BJ (cell line): ENCODE measurements around the gene MRPS12. TPM values are rescaled to one million over a fixed set of nuclear protein-coding genes. Genes with fewer than 3 reads are reported as not detected.

Experiments
- CTCF ChIA-PET: fragments of 350-600 bp; formaldehyde crosslinking; extraction: SDS; loops from one replicate; lab custom pipeline; 2021; ENCODE audit warnings: antibody characterized with exemption, inconsistent platforms; lab: Yijun Ruan, JAX
- POLR2A ChIA-PET: fragments of 300-600 bp; sonication (Branson Sonifier 250); formaldehyde crosslinking; extraction: SDS; loops from one replicate; lab custom pipeline; 2021; ENCODE audit warnings: antibody characterized with exemption; lab: Charles Lee
- DNase-seq: peaks from one replicate; pipeline ENCODE4 v3.0.0-alpha.2; 2011; ENCODE audit warnings: low read depth
- H3K27me3 ChIP-seq: 2 replicates; pipeline ENCODE4 v1.6.0; 2011; ENCODE audit warnings: low read length; ENCODE audit not compliant: control insufficient read depth, insufficient read depth
- H3K36me3 ChIP-seq: 2 replicates; pipeline ENCODE4 v1.5.1; 2011; ENCODE audit warnings: low read length; ENCODE audit not compliant: control insufficient read depth, insufficient read depth
- H3K4me3 ChIP-seq: 2 replicates; pipeline ENCODE4 v1.5.1; 2011; ENCODE audit warnings: low read depth, mild to moderate bottlenecking, control low read depth, low read length
- polyA plus RNA-seq: library from polyadenylated mRNA; depleted of rRNA; stranded (reverse); fragments of >200 nt; gene quantifications from 2 replicates; pipeline ENCODE4 v1.2.3, GENCODE V29; 2011
- TF ChIP-seq, protein P1 (sequence below): IDR thresholded peaks from 2 replicates; pipeline ENCODE4 v1.5.1; 2011; ENCODE audit warnings: low read depth, mild to moderate bottlenecking, control low read depth, inconsistent platforms, low read length, moderate library complexity; ENCODE audit not compliant: insufficient read depth

The MRPS12 gene
- polyA plus RNA-seq, 1 experiment, result 49.3 TPM

DNA sequence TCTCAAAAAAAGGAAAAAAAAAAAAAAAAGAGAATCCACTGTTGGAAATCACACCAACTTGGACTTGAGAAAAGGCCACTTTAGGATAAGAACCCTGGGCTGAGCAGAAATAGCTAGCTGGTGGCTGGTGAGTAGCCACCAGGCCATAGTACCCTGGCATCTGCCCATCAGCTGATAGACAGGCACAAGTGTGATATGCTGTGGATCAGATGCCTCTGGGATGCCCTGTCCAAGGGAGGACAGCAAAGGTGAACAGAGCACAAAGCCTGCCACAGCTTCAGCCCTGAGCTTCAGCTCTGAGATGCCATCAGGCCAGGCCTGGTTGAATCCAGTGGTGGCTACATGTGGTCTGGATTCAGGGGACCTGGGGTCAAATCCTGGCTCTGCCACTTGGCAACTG is 40.1 kb upstream of the MRPS12 start:
- DNase-seq, result no peak
- H3K36me3 ChIP-seq, result peaks cover 8% of the 10 kb centered on the region
- no peaks in the 10 kb centered on the region for H3K27me3 ChIP-seq
- ChIA-PET CTCF (interaction anchor here (0.6 to 0.9 kb wide), 2 partner anchors 23 to 217 kb away, joined by 3 read pairs; no protein-coding TSS in a partner anchor), POLR2A (no interaction called here)
- no peak overlapping the region for H3K4me3 ChIP-seq
- TF ChIP-seq, protein P1, sequence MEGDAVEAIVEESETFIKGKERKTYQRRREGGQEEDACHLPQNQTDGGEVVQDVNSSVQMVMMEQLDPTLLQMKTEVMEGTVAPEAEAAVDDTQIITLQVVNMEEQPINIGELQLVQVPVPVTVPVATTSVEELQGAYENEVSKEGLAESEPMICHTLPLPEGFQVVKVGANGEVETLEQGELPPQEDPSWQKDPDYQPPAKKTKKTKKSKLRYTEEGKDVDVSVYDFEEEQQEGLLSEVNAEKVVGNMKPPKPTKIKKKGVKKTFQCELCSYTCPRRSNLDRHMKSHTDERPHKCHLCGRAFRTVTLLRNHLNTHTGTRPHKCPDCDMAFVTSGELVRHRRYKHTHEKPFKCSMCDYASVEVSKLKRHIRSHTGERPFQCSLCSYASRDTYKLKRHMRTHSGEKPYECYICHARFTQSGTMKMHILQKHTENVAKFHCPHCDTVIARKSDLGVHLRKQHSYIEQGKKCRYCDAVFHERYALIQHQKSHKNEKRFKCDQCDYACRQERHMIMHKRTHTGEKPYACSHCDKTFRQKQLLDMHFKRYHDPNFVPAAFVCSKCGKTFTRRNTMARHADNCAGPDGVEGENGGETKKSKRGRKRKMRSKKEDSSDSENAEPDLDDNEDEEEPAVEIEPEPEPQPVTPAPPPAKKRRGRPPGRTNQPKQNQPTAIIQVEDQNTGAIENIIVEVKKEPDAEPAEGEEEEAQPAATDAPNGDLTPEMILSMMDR, result no peak

DNA sequence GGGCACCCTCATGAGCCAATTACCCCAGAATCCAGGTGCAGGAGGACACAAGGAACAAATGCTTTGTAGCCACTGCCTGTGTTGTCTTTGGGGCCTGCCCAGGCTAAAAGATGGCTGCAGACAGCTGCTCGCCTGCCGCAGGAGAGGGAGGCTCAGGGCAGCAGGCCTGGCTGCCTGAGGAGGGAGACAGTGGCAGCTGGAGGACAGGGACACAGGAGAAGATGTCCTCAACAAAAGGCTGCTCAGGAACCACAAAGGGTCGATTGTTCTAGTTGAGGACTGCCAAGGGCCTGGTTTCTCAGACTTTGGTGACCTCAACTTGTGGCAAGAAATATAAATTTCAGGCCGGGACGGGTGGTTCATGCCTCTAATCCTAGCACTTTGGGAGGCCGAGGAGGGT is 39.0 kb upstream of the MRPS12 start:
- no peak for DNase-seq
- peaks cover 8% of the 10 kb centered on the region for H3K36me3 ChIP-seq
- POLR2A ChIA-PET, result no interaction called here
- TF ChIP-seq, protein P1, result no peak
- CTCF ChIA-PET, result no interaction called here
- H3K27me3 ChIP-seq, result no peaks in the 10 kb centered on the region
- no peak overlapping the region for H3K4me3 ChIP-seq

DNA sequence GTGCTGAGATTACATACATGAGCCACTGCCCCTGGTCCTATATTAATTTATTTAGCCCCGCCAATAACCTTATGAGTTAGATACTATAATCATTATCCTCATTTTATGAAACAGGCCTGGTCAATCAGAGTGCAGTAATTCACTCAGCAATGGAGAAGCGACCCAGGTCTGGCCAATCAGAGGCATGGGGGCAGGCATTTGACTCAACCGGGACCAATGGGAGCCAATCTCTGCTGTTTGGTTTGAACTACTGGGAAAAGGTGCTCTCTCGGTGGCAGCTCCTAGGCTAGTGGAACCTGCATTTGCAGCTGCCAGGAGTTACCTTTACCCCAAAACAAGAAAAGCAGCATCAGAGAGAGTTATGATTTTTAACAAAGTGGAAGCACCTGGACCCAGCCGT is 37.9 kb upstream of the MRPS12 start:
- Histone ChIP-seq H3K4me3 (no peak overlapping the region), H3K27me3 (no peaks in the 10 kb centered on the region), H3K36me3 (peaks cover 8% of the 10 kb centered on the region)
- no peak for DNase-seq
- TF ChIP-seq, protein P1, result no peak
- ChIA-PET POLR2A (no interaction called here), CTCF (no interaction called here)

DNA sequence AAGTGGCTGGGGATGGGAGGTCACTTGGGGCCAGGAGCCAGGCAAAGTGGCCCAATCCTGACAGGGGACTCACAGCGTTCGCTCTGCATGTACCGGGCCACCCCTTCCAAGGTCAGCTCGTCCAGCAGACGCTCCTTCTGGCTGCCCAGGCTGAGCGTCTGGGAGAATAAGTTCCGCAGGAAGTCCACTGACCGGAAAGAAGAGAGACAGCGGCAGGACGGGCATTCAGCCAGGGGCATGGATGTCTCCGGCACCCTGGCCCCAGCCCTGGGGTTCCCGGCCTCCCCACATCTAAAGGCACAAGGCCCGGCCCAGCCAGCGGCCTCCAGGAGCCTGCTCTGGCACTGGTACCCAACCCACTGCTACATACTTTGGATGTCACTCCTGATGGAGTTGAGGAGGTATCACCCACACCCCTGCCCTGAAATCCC is 37.4 kb upstream of the MRPS12 start:
- POLR2A ChIA-PET, result no interaction called here
- Histone ChIP-seq H3K4me3 (no peak overlapping the region), H3K27me3 (no peaks in the 10 kb centered on the region), H3K36me3 (peaks cover 8% of the 10 kb centered on the region)
- CTCF ChIA-PET, result no interaction called here
- no peak for DNase-seq
- TF ChIP-seq, protein P1, result no peak

DNA sequence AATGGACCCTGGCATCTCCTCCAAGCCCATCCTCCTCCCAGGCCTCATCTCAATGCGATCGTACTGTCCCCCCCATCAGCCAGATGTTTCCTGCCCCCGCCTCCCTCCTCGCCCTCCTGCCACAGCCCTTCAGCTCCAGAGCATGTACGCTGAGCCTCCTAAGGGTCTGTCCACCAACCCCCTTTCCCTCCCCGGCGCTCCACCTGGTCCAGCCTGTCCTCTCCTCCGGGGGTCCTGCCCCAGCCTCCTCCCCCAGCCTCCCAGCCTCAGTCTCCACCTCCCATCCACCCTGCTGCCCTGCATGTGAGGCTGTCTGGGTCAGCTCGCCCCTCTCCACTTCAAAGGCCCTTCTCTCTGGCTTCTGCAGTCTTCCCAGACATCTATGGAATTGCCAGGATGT is 35.8 kb upstream of the MRPS12 start:
- no peak overlapping the region for H3K4me3 ChIP-seq
- TF ChIP-seq, protein P1, result no peak
- CTCF ChIA-PET, result interaction anchor here (0.6 to 1.5 kb wide), 3 partner anchors 8 to 37 kb away, joined by 3 to 5 read pairs (median 4); no protein-coding TSS in a partner anchor
- POLR2A ChIA-PET, result no interaction called here
- H3K27me3 ChIP-seq, result no peaks in the 10 kb centered on the region
- DNase-seq, result no peak
- peaks cover 4% of the 10 kb centered on the region for H3K36me3 ChIP-seq
